SK-N-SH (cell line): ENCODE results near the gene PLRG1. TPM values are rescaled to one million over a fixed set of nuclear protein-coding genes. Genes with fewer than 3 reads are reported as not detected.
"Not testable (repeated sequence)": the region's sequence is repeated elsewhere in the genome, so short reads cannot be mapped to it uniquely, and the experiment has no call there.

Experiments used
- CTCF ChIA-PET: fragments of 300-600, 350-600 bp; formaldehyde crosslinking; extraction: SDS; loops from one replicate; lab custom pipeline; 2021; lab: Yijun Ruan, JAX
- POLR2A ChIA-PET: fragments of 350-600 bp; sonication (Branson Sonifier 250); formaldehyde crosslinking; extraction: SDS; loops from one replicate; lab custom pipeline; 2020; ENCODE audit warnings: antibody characterized with exemption, inconsistent platforms; lab: Yijun Ruan, JAX
- DNase-seq: peaks from one replicate; pipeline ENCODE4 v3.0.0; 2012
- H2AFZ ChIP-seq: fragments of 200-600 bp; sonication (generic); 2 replicates; pipeline ENCODE4 v1.8.1; 2016; ENCODE audit warnings: antibody characterized with exemption, mild to moderate bottlenecking, low read depth
- H3F3A ChIP-seq: fragments of 200-600 bp; sonication (generic); replicated peaks from 2 replicates; pipeline ENCODE3; 2016; ENCODE audit warnings: antibody characterized with exemption, mild to moderate bottlenecking; ENCODE audit not compliant: insufficient read depth
- H3K27ac ChIP-seq, 2 experiments: fragments of 200-500 bp in 1 of 2; fragments of 200-600 bp in 1 of 2; sonication (Bioruptor generic) in 1 of 2; sonication (generic), shearing (Covaris generic) in 1 of 2; 2 replicates each; pipeline versions ENCODE4 v1.5.1 to v1.6.1; 2014 to 2016; ENCODE audit warnings: low read depth in 2 of 2, inconsistent platforms in 1 of 2, low read length in 1 of 2, mild to moderate bottlenecking in 1 of 2, mixed read lengths in 1 of 2
- H3K27me3 ChIP-seq: fragments of 200-600 bp; sonication (generic), shearing (Covaris generic); 2 replicates; pipeline ENCODE4 v1.6.1; 2016; ENCODE audit warnings: mixed run types; ENCODE audit not compliant: insufficient read depth
- H3K36me3 ChIP-seq, 2 experiments: fragments of 200-500 bp in 1 of 2; fragments of 200-600 bp in 1 of 2; sonication (Bioruptor generic) in 1 of 2; sonication (generic) in 1 of 2; replicated peaks in 1 of 2; 2 replicates each; pipeline versions ENCODE3 to v1.5.1; 2014 to 2016; ENCODE audit warnings: low read length in 1 of 2, mild to moderate bottlenecking in 1 of 2; ENCODE audit not compliant: insufficient read depth in 2 of 2, control insufficient read depth in 1 of 2
- H3K4me1 ChIP-seq, 2 experiments: fragments of 200-500 bp in 1 of 2; fragments of 200-600 bp in 1 of 2; sonication (Bioruptor generic) in 1 of 2; sonication (generic), shearing (Covaris generic) in 1 of 2; 2 replicates each; pipeline versions ENCODE4 v1.5.1 to v1.6.1; 2014 to 2016; ENCODE audit warnings: low read depth in 1 of 2, low read length in 1 of 2, mixed run types in 1 of 2; ENCODE audit not compliant: insufficient read depth in 2 of 2, control insufficient read depth in 1 of 2
- H3K4me2 ChIP-seq: fragments of 200-600 bp; sonication (generic), shearing (Covaris generic); 2 replicates; pipeline ENCODE4 v1.6.1; 2017; ENCODE audit warnings: mixed run types
- H3K4me3 ChIP-seq, 2 experiments: fragments of 200-500 bp in 1 of 2; fragments of 200-600 bp in 1 of 2; sonication (Bioruptor generic) in 1 of 2; sonication (generic), shearing (Covaris generic) in 1 of 2; 2 replicates each; pipeline versions ENCODE4 v1.5.1 to v1.8.1; 2014 to 2016; ENCODE audit warnings: low read depth in 2 of 2, inconsistent platforms in 1 of 2, low read length in 1 of 2, mild to moderate bottlenecking in 1 of 2, mixed read lengths in 1 of 2, moderate library complexity in 1 of 2
- H3K79me2 ChIP-seq: fragments of 200-600 bp; sonication (generic); 2 replicates; pipeline ENCODE4 v1.8.1; 2017; ENCODE audit warnings: mild to moderate bottlenecking; ENCODE audit not compliant: insufficient read depth
- H3K9ac ChIP-seq: fragments of 200-600 bp; sonication (generic); 2 replicates; pipeline ENCODE4 v1.6.1; 2017; ENCODE audit warnings: mixed run types
- H3K9me2 ChIP-seq: fragments of 200-600 bp; sonication (generic); 2 replicates; pipeline ENCODE4 v1.6.1; 2017; ENCODE audit warnings: mixed run types
- H3K9me3 ChIP-seq: fragments of 200-600 bp; sonication (generic); 2 replicates; pipeline ENCODE4 v1.6.1; 2017; ENCODE audit warnings: mixed run types, mild to moderate bottlenecking, moderate library complexity
- H4K20me1 ChIP-seq: fragments of 200-600 bp; sonication (generic); 2 replicates; pipeline ENCODE4 v1.6.1; 2017; ENCODE audit warnings: mild to moderate bottlenecking, mixed run types; ENCODE audit not compliant: insufficient read depth
- ELF1 ChIP-seq: IDR thresholded peaks from 2 replicates; pipeline ENCODE4 v1.4.0; 2012
- EZH2phosphoT487 ChIP-seq: fragments of 200-600 bp; sonication (generic); IDR thresholded peaks from 2 replicates; pipeline ENCODE4 v1.6.1; 2017; ENCODE audit warnings: low read depth, mixed run types, mild to moderate bottlenecking, antibody characterized with exemption, moderate library complexity, borderline replicate concordance
- FOXM1 ChIP-seq: IDR thresholded peaks from 2 replicates; pipeline ENCODE4 v1.4.0; 2012; ENCODE audit warnings: low read depth, mild to moderate bottlenecking
- GABPA ChIP-seq: IDR thresholded peaks from 2 replicates; pipeline ENCODE4 v1.4.0; 2012; ENCODE audit warnings: low read depth, mild to moderate bottlenecking
- GATA2 ChIP-seq: sonication (generic); formaldehyde crosslinking; IDR thresholded peaks from 2 replicates; pipeline ENCODE4 v1.5.0; 2020; ENCODE audit warnings: mild to moderate bottlenecking, missing genetic modification reagents
- JUND ChIP-seq: IDR thresholded peaks from 2 replicates; pipeline ENCODE4 v1.4.0; 2012
- MEF2A ChIP-seq: IDR thresholded peaks from 2 replicates; pipeline ENCODE4 v1.4.0; 2012; ENCODE audit warnings: low read depth, borderline replicate concordance
- NFIC ChIP-seq: IDR thresholded peaks from 2 replicates; pipeline ENCODE4 v1.4.0; 2012; ENCODE audit warnings: borderline replicate concordance
- NRF1 ChIP-seq: IDR thresholded peaks from 2 replicates; pipeline ENCODE4 v1.6.1; 2012; ENCODE audit warnings: low read depth, mild to moderate bottlenecking, low read length
- PBX3 ChIP-seq: IDR thresholded peaks from 2 replicates; pipeline ENCODE4; 2012
- SMC3 ChIP-seq: IDR thresholded peaks from 2 replicates; pipeline ENCODE4 v1.6.1; 2012; ENCODE audit warnings: low read depth, low read length, improper control_type of control experiment
- TCF12 ChIP-seq: IDR thresholded peaks from 2 replicates; pipeline ENCODE4 v1.4.0; 2012
- USF1 ChIP-seq: IDR thresholded peaks from 2 replicates; pipeline ENCODE4 v1.4.0; 2012; ENCODE audit warnings: low read depth, borderline replicate concordance
- USF2 ChIP-seq: fragments of 150-350 bp; IDR thresholded peaks from 2 replicates; pipeline ENCODE4 v1.6.1; 2017; ENCODE audit warnings: antibody characterized with exemption, low read length, low read depth, borderline replicate concordance
- WGBS: methylation state at CpG from one replicate; pipeline ENCODE4 v1.1.6; 2017; ENCODE audit warnings: low lambda C conversion rate; 5-methylcytosine and 5-hydroxymethylcytosine counted together
- polyA plus RNA-seq, 3 experiments: library from polyadenylated mRNA; depleted of rRNA; stranded (reverse); fragments of >200 nt; gene quantifications; 2 replicates each; pipeline ENCODE4 v1.2.3, GENCODE V29; 2012
- TF ChIP-seq, protein P1 (sequence below): fragments of 200-600 bp; sonication (generic); IDR thresholded peaks from 2 replicates; pipeline ENCODE4 v1.6.1; 2017; ENCODE audit warnings: antibody characterized with exemption, mild to moderate bottlenecking, moderate library complexity

Gene PLRG1
- polyA plus RNA-seq, 1 of the 3 experiments (the other 2 are of a cell fraction) = 64.8 TPM

GRCh38 chr4:154597798-154598774 is 47.9 kb upstream of the PLRG1 start:
- DNase-seq = no peak
- no peaks in the 10 kb centered on the region for H3K9me3 ChIP-seq

DNA sequence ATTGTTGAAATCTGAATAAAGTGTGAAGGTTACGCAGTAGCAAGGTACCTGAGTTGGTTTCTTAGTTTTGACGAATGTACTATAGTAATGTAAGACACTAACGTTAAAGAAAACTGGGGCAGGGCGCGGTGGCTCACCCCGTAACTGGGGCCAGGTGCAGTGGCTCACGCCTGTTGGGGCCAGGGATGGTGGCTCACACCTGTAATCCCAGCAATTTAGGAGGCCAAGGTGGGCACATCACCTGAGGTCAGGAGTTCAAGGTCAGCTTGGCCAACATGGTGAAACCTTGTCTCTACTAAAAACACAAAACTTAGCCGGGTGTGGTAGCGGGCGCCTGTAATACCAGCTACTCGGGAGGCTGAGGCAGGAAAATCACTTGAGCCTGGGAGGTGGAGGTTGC is 47.1 kb upstream of the PLRG1 start:
- H3K9me2 ChIP-seq, H3K9me3 ChIP-seq, DNase-seq, H4K20me1 ChIP-seq, H3K79me2 ChIP-seq, H3K4me2 ChIP-seq, H3K9ac ChIP-seq, H3K4me1 ChIP-seq, H3K27ac ChIP-seq, H3K36me3 ChIP-seq, H3F3A ChIP-seq, H3K4me3 ChIP-seq, POLR2A ChIA-PET, H2AFZ ChIP-seq: not testable (repeated sequence)
- 12% methylated on average over 9 of the region's 11 CpGs for WGBS
- CTCF ChIA-PET = interaction anchor here (0.9 kb wide), 1 partner anchor 45 kb away, joined by 5 read pairs; no protein-coding TSS in a partner anchor
- H3K27me3 ChIP-seq = peaks cover 15% of the 10 kb centered on the region; the same call in 1 of the 2 replicates

More at GRCh38 chr4:154597798-154598774, 47.9 kb upstream of the PLRG1 start:
- no peak overlapping the region for H3K27ac ChIP-seq
- H3K9me2 ChIP-seq = no peaks in the 10 kb centered on the region
- H3F3A ChIP-seq = no peaks in the 10 kb centered on the region
- H3K27me3 ChIP-seq = peaks cover 15% of the 10 kb centered on the region; the same call in 1 of the 2 replicates
- ChIA-PET CTCF (interaction anchor here (0.9 to 1.0 kb wide), 2 partner anchors 21 to 46 kb away, joined by 3 to 5 read pairs; no protein-coding TSS in a partner anchor), POLR2A (no interaction called here)
- no peaks in the 10 kb centered on the region for H3K79me2 ChIP-seq
- H2AFZ ChIP-seq = no peak overlapping the region
- no peak overlapping the region for H3K9ac ChIP-seq
- no peak overlapping the region for H3K4me3 ChIP-seq
- H3K4me1 ChIP-seq = no peaks in the 10 kb centered on the region
- no peaks in the 10 kb centered on the region for H4K20me1 ChIP-seq
- no peaks in the 10 kb centered on the region for H3K36me3 ChIP-seq
- WGBS = 4% methylated on average over 7 of the region's 7 CpGs
- H3K4me2 ChIP-seq = no peak overlapping the region
- no peak for TF ChIP-seq USF1
- TF ChIP-seq JUND = no peak
- no peak for TF ChIP-seq EZH2phosphoT487
- no peak for TF ChIP-seq FOXM1
- no peak for TF ChIP-seq TCF12

DNA sequence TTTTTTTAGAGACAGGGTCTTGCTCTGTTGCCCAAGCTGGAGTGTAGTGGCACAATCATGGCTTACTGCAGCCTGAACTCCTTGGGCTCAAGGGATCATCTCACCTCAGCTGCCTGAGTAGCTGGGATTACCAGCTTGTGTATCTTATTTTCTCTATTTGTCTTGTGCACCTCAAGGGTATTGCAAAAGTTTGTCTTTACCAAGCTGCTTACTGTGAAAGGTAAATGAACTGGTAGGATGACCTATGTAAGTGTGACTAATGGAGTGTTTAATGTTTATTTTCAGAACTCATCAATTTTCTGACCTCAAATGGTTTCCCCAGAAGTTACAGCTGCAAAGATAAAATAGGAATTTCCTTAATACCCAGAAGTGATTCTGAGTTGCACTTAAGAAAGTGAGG is 45.6 kb upstream of the PLRG1 start:
- H3K9me2 ChIP-seq = no peaks in the 10 kb centered on the region
- H3K4me2 ChIP-seq = no peak overlapping the region
- H3K79me2 ChIP-seq = no peaks in the 10 kb centered on the region
- ChIA-PET POLR2A (no interaction called here), CTCF (interaction anchor here (1.0 to 2.3 kb wide), 4 partner anchors 10 to 37 kb away, joined by 3 to 6 read pairs (median 6); no protein-coding TSS in a partner anchor)
- no peaks in the 10 kb centered on the region for H3K36me3 ChIP-seq
- no peaks in the 10 kb centered on the region for H4K20me1 ChIP-seq
- no peaks in the 10 kb centered on the region for H3K4me1 ChIP-seq
- H3K9ac ChIP-seq = no peak overlapping the region
- no peak overlapping the region for H3K4me3 ChIP-seq
- no peak overlapping the region for H3K27ac ChIP-seq
- DNase-seq = no peak
- no peaks in the 10 kb centered on the region for H3K9me3 ChIP-seq
- H3F3A ChIP-seq = no peaks in the 10 kb centered on the region
- H2AFZ ChIP-seq = no peak overlapping the region
- H3K27me3 ChIP-seq = peaks cover 15% of the 10 kb centered on the region; the same call in 1 of the 2 replicates
- no peak for TF ChIP-seq NFIC
- TF ChIP-seq ELF1 = no peak
- no peak for TF ChIP-seq USF2
- no peak for TF ChIP-seq SMC3
- no peak for TF ChIP-seq TCF12
- no peak for TF ChIP-seq NRF1
- TF ChIP-seq, protein P1, sequence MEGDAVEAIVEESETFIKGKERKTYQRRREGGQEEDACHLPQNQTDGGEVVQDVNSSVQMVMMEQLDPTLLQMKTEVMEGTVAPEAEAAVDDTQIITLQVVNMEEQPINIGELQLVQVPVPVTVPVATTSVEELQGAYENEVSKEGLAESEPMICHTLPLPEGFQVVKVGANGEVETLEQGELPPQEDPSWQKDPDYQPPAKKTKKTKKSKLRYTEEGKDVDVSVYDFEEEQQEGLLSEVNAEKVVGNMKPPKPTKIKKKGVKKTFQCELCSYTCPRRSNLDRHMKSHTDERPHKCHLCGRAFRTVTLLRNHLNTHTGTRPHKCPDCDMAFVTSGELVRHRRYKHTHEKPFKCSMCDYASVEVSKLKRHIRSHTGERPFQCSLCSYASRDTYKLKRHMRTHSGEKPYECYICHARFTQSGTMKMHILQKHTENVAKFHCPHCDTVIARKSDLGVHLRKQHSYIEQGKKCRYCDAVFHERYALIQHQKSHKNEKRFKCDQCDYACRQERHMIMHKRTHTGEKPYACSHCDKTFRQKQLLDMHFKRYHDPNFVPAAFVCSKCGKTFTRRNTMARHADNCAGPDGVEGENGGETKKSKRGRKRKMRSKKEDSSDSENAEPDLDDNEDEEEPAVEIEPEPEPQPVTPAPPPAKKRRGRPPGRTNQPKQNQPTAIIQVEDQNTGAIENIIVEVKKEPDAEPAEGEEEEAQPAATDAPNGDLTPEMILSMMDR = no peak
- TF ChIP-seq GABPA = no peak
- TF ChIP-seq GATA2 (CRISPR knock-in tag) = no peak
- TF ChIP-seq MEF2A = no peak
- TF ChIP-seq PBX3 = no peak
